Left renal pelvis (tissue), 4 donors: ENCODE data around the gene AHI1. TPM values are rescaled to one million over a fixed set of nuclear protein-coding genes. Genes with fewer than 3 reads are reported as not detected.

ENCODE experiments used
- DNase-seq, 4 donors: peaks; one replicate each; pipeline ENCODE4 v3.0.0-alpha.2; 2013; ENCODE audit warnings: low read depth in 4 of 4, low spot score in 3 of 4
- polyA plus RNA-seq, 4 donors: library from polyadenylated mRNA; unstranded; fragments of 120-200 nt; gene quantifications; one replicate each; pipeline ENCODE4 v1.2.1, GENCODE V29; 2013; ENCODE audit not compliant: insufficient read length in 4 of 4

The AHI1 gene
- polyA plus RNA-seq, 4 donors: 35.3 to 81.7 (median 61.8) TPM

- no peak for DNase-seq
These were observed 32.9 kb downstream of the AHI1 start for GRCh38 chr6:135464634-135465033.

GRCh38 chr6:135461208-135461607 lies 36.3 kb downstream of the AHI1 start:
- DNase-seq: no peak

- no peak for DNase-seq
These were observed 39.5 kb downstream of the AHI1 start for GRCh38 chr6:135458051-135458450.

- peak in 3 of 4 donors; percentile 10 to 36 (median 32) for DNase-seq
These were observed 45.8 kb downstream of the AHI1 start for GRCh38 chr6:135451617-135452190.

GRCh38 chr6:135449246-135449645 lies 48.3 kb downstream of the AHI1 start:
- DNase-seq: no peak

GRCh38 chr6:135440087-135440792 lies 57.3 kb downstream of the AHI1 start:
- DNase-seq: no peak

GRCh38 chr6:135439549-135439948 lies 58.0 kb downstream of the AHI1 start:
- DNase-seq: no peak

GRCh38 chr6:135438907-135439535 lies 58.5 kb downstream of the AHI1 start:
- DNase-seq: no peak

GRCh38 chr6:135434991-135435390 lies 62.5 kb downstream of the AHI1 start:
- no peak for DNase-seq

GRCh38 chr6:135434095-135434494 lies 63.4 kb downstream of the AHI1 start:
- DNase-seq: no peak

- DNase-seq: no peak
These were observed 69.5 kb downstream of the AHI1 start for GRCh38 chr6:135428078-135428477.

GRCh38 chr6:135426833-135427232 lies 70.7 kb downstream of the AHI1 start:
- DNase-seq: no peak

GRCh38 chr6:135424385-135424784 lies 73.2 kb downstream of the AHI1 start:
- no peak for DNase-seq

- DNase-seq: peak; percentile 10 to 16 (median 13)
These were observed 73.9 kb downstream of the AHI1 start for GRCh38 chr6:135423649-135424128.

- no peak for DNase-seq
These were observed 78.4 kb downstream of the AHI1 start for GRCh38 chr6:135419162-135419561.

GRCh38 chr6:135418040-135418760 lies 79.3 kb downstream of the AHI1 start:
- no peak for DNase-seq

GRCh38 chr6:135412761-135413160 lies 84.8 kb downstream of the AHI1 start:
- DNase-seq: no peak

GRCh38 chr6:135411849-135412248 lies 85.7 kb downstream of the AHI1 start:
- DNase-seq: no peak

GRCh38 chr6:135411339-135411738 lies 86.2 kb downstream of the AHI1 start:
- no peak for DNase-seq

GRCh38 chr6:135410856-135411255 lies 86.7 kb downstream of the AHI1 start:
- DNase-seq: no peak

GRCh38 chr6:135403584-135403983 lies 94.0 kb downstream of the AHI1 start:
- no peak for DNase-seq
